ENCODE results near the gene ATP8A2.
A peak's percentile ranks its signal among the peaks of the same experiment; 100 is the strongest.
"Not testable (repeated sequence)": the region's sequence is repeated elsewhere in the genome, so short reads cannot be mapped to it uniquely, and the experiment has no call there.

Gene ATP8A2

DNA sequence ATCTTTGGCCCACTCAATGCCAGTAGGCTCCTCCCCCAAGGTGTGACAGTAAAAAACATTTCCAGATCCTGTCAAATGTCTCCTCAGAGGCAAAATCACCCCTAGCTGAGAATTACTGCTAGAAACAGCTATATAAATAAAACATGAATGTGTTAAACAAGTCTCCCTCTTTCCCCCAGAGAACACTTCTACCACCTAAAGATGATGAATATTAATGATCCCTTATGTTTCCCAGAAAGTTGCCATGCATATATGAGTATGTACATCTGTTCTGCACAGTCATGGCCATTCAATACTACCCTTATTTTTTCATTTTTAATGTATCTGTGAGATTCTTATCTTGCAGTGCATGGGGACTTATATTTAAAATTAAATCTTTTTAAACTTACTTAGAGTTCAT lies 450.0 kb downstream of the ATP8A2 start:
- DNase-seq: no peak

DNA sequence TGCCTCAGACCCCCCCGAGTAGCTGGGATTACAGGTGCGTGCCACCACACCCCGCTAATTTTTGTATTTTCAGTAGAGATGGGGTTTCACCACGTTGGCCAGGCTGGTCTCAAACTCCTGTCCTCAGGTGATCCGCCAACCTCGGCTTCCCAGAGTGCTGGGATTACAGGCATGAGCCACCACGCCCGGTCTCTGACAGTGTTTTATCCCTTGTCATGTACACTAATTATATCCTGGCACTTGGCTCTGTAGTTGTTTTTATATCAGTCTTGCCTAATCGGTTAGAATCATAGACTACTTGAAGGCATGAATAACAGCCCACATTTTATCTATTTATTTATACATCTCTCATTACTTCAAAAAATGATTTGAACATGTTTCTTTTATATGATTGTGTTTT lies 455.4 kb downstream of the ATP8A2 start:
- not testable (repeated sequence) for DNase-seq

- no peak for DNase-seq
These were observed 456.2 kb downstream of the ATP8A2 start for GRCh38 chr13:25827831-25828465.

GRCh38 chr13:25833761-25834160 lies 462.0 kb downstream of the ATP8A2 start:
- DNase-seq: no peak

GRCh38 chr13:25836574-25837336 lies 465.0 kb downstream of the ATP8A2 start:
- DNase-seq: no peak

- DNase-seq: no peak
These were observed 467.6 kb downstream of the ATP8A2 start for GRCh38 chr13:25839371-25839770.

GRCh38 chr13:25840261-25840660 lies 468.5 kb downstream of the ATP8A2 start:
- no peak for DNase-seq

GRCh38 chr13:25840931-25841330 lies 469.2 kb downstream of the ATP8A2 start:
- no peak for DNase-seq

DNA sequence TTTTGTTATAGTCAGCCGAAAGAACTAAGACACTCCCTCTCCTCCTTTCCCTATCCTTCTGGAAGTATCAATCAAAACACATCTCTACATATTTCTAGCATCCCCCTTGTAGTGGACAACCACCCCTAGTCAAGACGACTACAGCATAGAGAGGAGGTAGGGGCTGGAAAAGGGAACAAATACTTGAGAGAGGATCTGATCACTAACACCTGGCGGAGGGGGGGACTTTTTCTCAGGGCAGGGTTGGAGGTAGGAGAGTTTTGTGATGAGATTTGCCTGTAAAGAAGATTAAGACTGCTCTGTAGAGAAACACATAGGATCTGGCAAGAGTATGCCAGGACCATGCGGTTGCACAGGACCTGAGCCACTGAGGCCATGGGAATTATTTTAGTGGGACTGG lies 471.9 kb downstream of the ATP8A2 start:
- DNase-seq: no peak

DNA sequence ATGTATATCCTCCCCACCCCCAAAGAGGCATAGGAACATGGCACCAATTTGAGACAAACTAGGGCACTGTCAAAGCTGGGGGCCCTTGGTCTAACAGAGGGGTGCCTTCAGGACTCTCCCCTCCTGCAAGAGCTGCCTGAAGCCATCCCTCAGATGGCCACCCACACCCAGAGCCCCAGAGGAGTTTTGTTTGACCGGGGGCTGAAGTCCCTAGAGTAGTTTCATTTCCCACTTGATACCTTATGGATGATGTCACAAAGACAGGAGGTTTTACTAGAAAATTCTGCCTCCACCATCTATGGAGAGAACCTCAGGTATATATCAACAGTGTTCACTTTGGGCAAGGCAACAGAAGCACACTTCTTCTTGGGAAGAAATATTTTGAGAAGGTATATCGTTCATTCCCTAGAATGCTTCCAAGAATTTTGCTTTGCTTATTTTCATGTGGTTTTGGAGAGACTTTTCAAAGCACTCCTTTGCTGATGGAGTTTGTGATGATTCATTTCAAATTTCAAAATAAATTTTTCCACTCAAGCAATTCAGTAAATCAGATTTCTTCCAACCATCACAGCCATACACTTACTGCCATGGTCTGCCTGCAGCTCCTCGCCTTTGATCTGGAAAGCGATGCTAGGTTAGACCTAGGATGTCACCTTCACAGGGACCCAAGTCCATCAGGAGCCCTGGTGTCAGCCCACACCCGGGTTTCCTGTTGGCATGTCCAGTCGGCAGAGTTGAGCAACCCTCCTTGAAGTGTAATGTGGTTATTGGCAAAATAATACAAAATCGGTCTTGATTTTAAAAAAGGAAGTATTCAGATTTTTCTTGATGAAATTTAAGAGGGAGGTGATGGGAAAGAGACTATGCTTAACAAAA lies 473.0 kb downstream of the ATP8A2 start:
- DNase-seq: no peak

- DNase-seq: no peak
These were observed 474.6 kb downstream of the ATP8A2 start for GRCh38 chr13:25846222-25846984.

DNA sequence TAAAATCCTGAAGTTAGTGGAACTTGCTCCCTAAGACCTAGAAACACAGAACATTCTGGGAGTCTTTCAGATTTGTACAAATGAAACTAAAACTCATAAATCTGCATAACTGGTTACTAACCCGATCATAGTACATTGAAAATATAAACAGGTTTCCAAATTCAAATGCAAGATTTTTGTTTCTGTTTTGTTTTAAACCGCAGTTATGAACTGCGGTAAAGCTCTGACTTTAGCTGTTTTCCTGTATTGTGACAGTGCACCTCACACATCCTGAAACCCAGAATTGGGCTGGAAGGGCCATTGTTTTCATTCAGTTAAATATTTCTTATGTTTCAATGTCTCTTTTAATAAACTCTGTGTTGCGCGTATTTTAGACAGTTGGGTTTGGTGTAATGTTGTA lies 475.4 kb downstream of the ATP8A2 start:
- peak; percentile 61 for DNase-seq

DNA sequence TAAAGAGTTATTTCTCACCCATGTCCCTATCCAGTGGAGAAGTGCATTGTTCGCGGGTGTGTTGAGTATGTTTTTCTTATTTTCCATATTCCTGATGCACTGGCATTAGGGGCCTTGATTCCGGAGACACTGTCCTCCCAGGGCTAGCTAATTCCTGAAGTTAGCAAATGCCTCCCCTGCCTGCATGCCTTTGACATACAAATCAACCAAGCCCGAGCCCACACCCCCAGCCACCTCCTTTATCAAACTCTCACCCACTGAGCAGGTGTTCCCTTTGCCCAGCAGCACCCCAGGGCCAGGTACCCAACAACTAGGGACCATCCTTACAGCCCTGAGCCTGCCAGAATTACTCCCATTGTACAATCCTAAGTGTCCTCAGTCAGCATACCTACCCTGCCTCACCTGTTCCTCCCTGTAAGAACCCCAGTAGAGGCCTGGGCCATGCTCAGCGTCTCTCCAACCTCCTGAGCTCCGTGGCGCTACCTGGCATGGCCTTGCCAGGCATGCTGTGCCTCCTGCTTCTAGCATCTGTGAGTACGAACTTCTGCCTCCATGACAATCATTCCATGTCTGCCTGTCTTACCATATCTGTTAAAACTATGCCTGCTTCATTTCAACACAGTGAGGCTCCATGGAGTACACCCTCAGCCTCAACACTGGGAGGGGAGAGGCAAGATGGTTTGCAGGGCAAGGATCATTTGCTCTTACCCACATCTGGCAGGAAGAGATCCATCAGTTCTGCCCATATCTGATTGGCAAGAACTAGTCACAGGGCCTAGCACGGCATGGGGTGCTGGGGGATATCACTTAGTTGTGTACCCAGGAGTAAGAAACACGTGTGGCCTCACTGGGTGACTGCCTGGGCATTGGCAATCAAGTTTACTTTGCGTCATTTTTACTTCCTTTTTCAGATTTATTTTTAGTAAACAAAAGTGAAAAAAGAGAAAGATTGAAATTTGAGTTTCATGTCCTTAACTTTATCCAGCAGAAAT lies 476.2 kb downstream of the ATP8A2 start:
- DNase-seq: no peak

DNA sequence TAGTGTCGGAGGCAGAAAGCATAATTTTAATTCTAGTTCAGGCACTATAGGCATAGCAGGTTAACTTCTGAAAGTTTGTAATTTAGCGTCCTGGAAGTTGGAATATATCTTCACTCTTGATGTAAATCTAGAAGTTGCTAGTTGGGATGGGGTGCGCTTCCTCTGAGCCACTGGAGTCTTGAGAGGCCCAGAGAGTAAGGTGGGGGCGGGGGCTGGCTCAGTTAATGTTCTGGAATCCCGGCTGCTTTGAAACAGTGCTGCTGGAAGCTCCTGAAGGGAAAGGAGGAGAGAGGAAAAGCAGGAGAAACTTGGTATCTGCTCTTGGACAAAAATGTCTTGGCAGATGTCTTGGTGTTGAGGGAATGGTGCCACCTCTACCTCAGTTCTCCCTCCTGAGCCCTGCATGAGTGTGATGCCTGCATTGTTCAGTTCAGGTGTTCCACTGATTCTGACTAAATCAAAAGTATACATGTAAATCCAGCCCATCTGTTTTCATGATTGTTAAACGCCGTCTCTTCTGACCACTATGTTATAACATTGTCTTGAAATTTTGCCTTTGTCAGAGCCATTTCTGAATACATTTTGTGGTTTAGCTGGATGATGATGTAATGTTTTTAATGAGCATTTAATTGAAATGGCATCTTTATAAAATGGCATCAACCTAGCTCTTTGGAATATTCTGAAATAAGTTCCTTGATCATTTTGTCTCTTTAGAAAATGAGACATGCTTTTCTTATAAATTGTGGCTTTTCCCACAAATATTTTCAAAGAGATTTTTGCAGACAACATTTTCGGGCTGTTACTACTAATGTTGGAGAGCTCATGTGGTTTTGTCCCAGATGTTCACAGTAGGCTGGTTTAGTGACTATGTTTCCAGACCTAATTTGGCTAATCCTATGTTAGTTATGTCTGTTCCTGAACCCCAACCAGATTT lies 477.3 kb downstream of the ATP8A2 start:
- no peak for DNase-seq

GRCh38 chr13:25857830-25858229 lies 486.1 kb downstream of the ATP8A2 start:
- DNase-seq: no peak

GRCh38 chr13:25859528-25859927 lies 487.8 kb downstream of the ATP8A2 start:
- DNase-seq: no peak

GRCh38 chr13:25860265-25860664 lies 488.5 kb downstream of the ATP8A2 start:
- DNase-seq: no peak

GRCh38 chr13:25860862-25861261 lies 489.1 kb downstream of the ATP8A2 start:
- no peak for DNase-seq

GRCh38 chr13:25862156-25862555 lies 490.4 kb downstream of the ATP8A2 start:
- no peak for DNase-seq

- DNase-seq: no peak
These were observed 492.3 kb downstream of the ATP8A2 start for GRCh38 chr13:25864116-25864515.
